T47D (cell line): ENCODE results near the gene CAPN7.
A peak's percentile ranks its signal among the peaks of the same experiment; 100 is the strongest.

Experiments used
- DNase-seq, 2 experiments: peaks; one replicate each; pipeline versions ENCODE4 v3.0.0 to v3.0.0-alpha.2; 2011 to 2012; ENCODE audit warnings: low read depth in 1 of 2, low spot score in 1 of 2
- JUND ChIP-seq: IDR thresholded peaks from 2 replicates; pipeline ENCODE4 v1.6.1; 2012; ENCODE audit warnings: low read depth
- in situ Hi-C: cut with HindIII; loops from 2 replicates; pipeline ENCODE4 v1.10.0; 2016; ENCODE audit warnings: low sequenced_read_pairs, low pct_unique_long_range_greater_than_20kb

The CAPN7 gene

DNA sequence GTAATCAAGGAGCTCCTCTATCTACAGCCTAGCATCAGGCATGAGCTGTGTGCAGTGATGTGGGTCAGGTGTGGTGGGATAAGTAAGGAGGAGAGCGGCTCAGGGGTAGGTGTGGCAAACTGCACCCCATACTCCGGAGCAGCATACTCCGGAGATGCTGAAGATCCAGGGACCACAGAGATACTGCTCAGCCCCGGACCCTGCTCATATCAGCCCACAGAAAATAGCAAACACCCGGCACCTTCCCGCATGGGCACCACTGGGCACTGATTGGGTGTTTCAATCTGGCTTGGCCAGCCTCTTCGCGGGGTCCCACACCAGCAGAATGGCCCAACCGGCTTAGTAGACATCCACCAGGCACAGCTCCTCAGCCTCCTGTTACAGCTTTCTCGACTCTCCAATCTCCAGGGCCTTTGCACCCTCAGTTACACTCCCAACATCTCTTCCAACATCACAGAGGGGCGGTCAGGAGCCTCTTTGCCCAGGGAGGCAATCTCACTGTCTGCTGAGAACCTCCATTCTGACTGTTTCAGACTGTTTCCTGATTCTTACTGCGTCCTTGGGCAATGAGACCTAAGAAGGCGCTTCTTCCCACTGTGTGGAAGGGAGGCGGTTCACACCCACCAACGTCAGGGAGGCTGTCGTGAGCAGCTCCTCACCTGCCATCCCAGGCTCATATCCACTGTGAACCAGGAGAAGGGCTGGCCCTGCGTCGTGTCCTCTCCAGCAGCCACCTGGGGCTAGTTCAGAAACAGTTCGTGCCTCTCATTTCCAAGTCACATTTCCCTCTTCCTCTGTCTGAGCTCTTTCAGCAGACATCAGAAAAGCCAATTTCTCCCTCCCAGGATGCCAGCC lies 59.8 kb downstream of the CAPN7 start:
- no peak for TF ChIP-seq JUND
- in situ Hi-C loops = no loop called here
- DNase-seq = no peak

DNA sequence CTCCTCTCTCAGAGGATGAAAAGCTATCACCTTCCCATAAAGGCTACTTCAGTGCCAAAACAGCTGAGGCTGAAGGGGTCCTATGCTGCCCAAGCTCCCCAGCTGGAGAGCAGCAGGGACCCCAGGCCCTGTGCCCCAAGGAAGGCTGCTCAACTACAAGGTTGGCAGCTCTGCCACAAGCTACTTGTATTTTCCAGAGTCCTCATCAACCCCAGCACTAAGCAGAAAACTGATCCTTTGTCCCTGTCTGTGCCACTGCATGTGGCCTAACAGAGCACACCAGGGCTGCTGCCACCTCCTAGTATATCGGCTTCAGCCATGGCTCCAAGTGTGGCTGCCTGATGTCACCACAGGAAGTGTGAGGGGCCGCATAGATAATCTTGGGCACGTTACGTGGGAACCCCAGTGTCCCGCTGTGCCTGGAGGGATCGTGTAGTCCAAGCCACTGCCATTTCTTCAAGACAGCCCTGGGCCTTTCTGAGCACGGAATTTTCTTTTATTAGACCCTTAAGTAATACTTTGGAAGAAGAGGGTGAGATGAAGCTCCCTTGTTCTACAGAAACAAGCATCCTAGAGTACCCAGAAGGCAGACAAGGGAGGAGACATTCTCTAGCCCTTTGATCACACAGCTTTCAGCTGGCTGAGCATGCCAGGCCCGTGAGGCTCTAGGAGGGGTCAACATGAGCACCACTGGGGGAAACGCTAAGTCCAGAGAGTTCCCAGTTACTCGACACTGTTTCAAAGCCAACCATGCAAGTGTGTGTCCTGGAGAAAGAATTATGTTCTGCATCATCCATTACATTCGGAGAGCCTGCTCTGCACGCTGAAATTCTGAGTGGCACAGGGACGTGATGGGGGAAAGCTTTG lies 60.7 kb downstream of the CAPN7 start:
- in situ Hi-C loops = no loop called here
- no peak for TF ChIP-seq JUND
- no peak for DNase-seq

DNA sequence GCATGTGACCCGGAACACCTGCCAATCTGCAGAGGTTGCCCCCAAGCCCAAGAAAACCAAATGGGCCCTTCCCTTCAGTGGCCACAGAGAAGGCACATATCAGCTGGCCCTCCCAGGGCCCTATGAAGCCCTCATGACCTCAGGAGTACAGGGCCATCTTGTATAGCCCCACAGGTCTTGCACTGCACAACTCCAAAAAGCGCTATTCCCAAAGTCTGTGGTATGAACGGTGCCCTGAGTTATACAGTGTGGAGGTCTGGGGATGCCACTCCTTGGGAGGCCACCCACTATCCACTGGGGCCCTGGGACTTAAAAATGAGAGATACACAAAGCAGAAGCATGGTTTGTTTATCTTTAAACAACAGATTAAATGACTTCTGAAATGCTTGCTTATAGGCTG lies 61.5 kb downstream of the CAPN7 start:
- in situ Hi-C loops = no loop called here
- no peak for DNase-seq
- TF ChIP-seq JUND = no peak

GRCh38 chr3:15268033-15268631 lies 62.1 kb downstream of the CAPN7 start:
- peak; percentile 89 for DNase-seq
- in situ Hi-C loops = no loop called here
- no peak for TF ChIP-seq JUND

DNA sequence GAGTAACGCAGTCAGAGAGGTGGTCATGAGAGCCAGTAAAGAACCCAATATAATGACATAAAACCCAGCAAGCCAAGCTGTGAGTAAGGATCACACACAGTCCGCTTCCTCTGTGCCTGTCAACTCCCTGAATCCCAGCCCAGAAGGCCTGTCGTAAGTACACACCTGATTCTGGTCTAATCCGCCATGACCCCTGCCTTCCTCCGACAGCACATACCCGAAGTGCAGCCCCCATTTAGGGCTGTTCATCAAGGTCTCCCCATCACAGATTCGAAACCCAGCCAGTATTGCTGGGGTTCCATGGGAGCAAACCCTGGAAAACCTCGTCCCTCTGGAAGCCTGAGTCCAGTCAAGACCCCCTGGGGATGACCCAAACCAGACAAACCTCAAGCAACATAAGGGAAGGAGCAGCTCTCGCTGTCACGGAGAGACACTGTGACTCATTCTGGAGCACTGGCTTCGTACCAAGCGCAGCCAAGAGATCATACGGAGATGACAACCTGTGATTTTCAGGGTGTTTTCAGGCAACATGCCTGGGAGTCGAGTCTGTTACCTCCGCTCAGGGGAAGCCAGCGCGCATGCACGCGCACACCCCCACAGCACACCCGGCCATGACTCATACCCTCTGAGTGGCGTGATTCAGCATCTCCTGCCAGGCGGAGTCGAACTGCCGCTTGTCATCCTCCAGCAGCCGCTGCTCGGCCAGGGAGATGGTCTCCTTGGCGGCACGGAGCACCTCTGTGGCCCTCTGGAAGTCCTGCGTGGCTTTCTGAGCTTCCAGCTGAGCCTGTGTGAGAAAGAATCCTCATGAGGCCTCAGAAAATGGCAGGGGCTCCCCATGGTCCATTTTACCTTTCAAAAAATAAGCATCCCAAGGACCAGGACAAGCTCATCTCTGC lies 63.3 kb downstream of the CAPN7 start:
- no peak for DNase-seq

GRCh38 chr3:15271030-15271429 lies 65.0 kb downstream of the CAPN7 start:
- TF ChIP-seq JUND = no peak
- no peak for DNase-seq
- in situ Hi-C loops = no loop called here

More for the DNA sequence above, 63.3 kb downstream of the CAPN7 start:
- TF ChIP-seq JUND = no peak
- in situ Hi-C loops = no loop called here

GRCh38 chr3:15271785-15272381 lies 65.8 kb downstream of the CAPN7 start:
- no peak for DNase-seq
- in situ Hi-C loops = no loop called here

DNA sequence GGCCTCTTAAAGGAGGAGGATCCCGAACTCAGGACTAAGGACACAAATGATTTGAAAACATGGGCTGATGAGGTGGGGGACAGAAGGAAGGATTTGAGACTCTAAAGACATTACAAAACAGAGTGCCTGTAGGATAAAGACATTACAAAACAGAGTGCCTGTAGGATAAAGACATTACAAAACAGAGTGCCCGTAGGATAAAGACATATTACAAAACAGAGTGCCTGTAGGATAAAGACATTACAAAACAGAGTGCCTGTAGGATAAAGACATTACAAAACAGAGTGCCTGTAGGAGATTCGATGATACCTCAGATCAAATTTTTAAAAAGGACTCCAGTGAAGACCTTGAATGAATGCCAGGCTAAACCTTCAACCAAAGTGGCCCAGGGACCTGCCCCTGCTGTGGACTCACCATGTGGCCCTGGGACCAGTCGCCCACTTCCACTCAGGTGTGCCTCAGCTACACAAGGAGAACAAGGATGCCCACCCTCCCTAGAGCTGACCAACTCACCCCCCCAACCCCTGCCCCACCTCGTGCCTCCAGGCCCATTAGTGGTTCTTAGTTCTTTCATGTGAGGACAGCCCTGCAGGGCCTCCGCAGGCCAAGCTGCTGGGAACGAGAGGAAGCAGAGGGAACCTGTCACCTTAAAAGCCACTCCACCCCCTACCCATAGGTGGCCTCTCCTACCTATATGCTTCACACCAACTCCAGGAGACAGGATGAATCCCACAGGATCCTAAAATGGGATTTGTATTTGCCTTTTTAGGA lies 66.6 kb downstream of the CAPN7 start:
- DNase-seq = peak in 1 of 2 experiments; percentile 38
- no peak for TF ChIP-seq JUND
- in situ Hi-C loops = no loop called here

More at GRCh38 chr3:15271785-15272381, 65.8 kb downstream of the CAPN7 start:
- no peak for TF ChIP-seq JUND

- TF ChIP-seq JUND = no peak
- in situ Hi-C loops = no loop called here
- DNase-seq = no peak
These were observed 67.2 kb downstream of the CAPN7 start for GRCh38 chr3:15273227-15273626.

DNA sequence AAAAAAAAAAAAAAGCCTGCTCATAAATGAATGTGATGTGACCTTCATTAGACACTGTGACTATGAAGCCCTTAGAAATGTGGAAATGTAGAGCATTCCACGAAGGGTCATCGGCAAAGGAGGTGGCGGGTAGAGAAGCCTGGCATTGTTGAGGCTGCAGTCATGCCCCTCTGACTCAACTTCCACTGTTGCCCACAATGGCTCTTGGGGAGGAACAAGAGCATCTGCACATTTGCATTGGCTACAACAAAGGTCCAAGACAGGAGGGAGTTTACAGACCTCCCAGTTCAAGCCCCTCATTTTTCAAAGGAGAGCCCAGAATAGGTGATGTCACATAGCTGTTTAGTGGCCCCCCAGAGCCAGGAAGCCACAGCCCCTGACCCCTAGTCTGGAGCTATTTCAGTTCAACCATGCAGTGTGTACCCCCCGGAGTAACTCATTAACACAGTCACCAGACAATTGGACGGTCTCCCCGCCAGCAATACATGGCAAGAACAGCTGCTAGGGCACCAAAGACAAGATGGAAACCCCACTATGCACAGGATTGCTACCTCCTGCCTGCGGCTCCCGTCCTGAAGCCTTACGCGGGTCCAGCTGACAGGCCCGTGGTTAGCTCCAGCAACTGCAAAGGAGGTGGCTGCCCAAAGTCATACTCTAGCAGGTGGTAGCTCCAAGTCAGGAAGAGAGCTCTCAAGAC lies 70.1 kb downstream of the CAPN7 start:
- no peak for DNase-seq
- TF ChIP-seq JUND = no peak
- in situ Hi-C loops = no loop called here
